Astrocyte (in vitro differentiated cells and primary cell): Measurements from ENCODE around the gene ULK4. TPM values are rescaled to one million over a fixed set of nuclear protein-coding genes. Genes with fewer than 3 reads are reported as not detected.

Experiments
- DNase-seq: peaks from one replicate; pipeline ENCODE4 v3.0.0-alpha.2; 2010; ENCODE audit warnings: low read depth
- FAIRE-seq: peaks from 2 replicates; lab custom pipeline; 2011; peaks lifted over from hg19 to GRCh38; lab: Jason Lieb, UNC
- H2AFZ ChIP-seq: 2 replicates; pipeline ENCODE4 v1.6.0; 2012; ENCODE audit warnings: low read depth, low read length, inconsistent platforms
- H3K27ac ChIP-seq: 2 replicates; pipeline ENCODE4 v1.5.1; 2011; ENCODE audit warnings: low read depth, low read length, inconsistent platforms
- H3K27me3 ChIP-seq: 2 replicates; pipeline ENCODE4 v1.6.0; 2011; ENCODE audit warnings: low read length, inconsistent platforms; ENCODE audit not compliant: insufficient read depth
- H3K36me3 ChIP-seq: 2 replicates; pipeline ENCODE4 v1.5.1; 2011; ENCODE audit warnings: low read length, inconsistent platforms; ENCODE audit not compliant: insufficient read depth
- H3K4me1 ChIP-seq: 2 replicates; pipeline ENCODE4 v1.5.1; 2011; ENCODE audit warnings: low read length, inconsistent platforms; ENCODE audit not compliant: insufficient read depth
- H3K4me2 ChIP-seq: 2 replicates; pipeline ENCODE4 v1.6.0; 2012; ENCODE audit warnings: low read length, inconsistent platforms
- H3K4me3 ChIP-seq: 2 replicates; pipeline ENCODE4 v1.5.1; 2011; ENCODE audit warnings: low read depth, mild to moderate bottlenecking, low read length, inconsistent platforms; ENCODE audit not compliant: insufficient read depth
- H3K79me2 ChIP-seq: 2 replicates; pipeline ENCODE4 v1.6.0; 2012; ENCODE audit warnings: mild to moderate bottlenecking, low read length, inconsistent platforms; ENCODE audit not compliant: insufficient read depth
- H3K9ac ChIP-seq: 2 replicates; pipeline ENCODE4 v1.6.0; 2012; ENCODE audit warnings: mild to moderate bottlenecking, low read length, inconsistent platforms
- H3K9me3 ChIP-seq: 2 replicates; pipeline ENCODE4 v1.5.1; 2012; ENCODE audit warnings: low read depth, mild to moderate bottlenecking, low read length, inconsistent platforms; ENCODE audit not compliant: insufficient read depth
- H4K20me1 ChIP-seq: 2 replicates; pipeline ENCODE4 v1.6.0; 2012; ENCODE audit warnings: low read length, inconsistent platforms; ENCODE audit not compliant: insufficient read depth
- H3K27ac Mint-ChIP-seq: one replicate; pipeline ENCODE4 v1.8.0; 2021; ENCODE audit warnings: mild to moderate bottlenecking, mixed read lengths; ENCODE audit not compliant: unreplicated experiment
- H3K27me3 Mint-ChIP-seq: one replicate; pipeline ENCODE4 v1.8.0; 2021; ENCODE audit warnings: low read depth, mixed read lengths; ENCODE audit not compliant: unreplicated experiment
- H3K36me3 Mint-ChIP-seq: one replicate; pipeline ENCODE4 v1.8.0; 2021; ENCODE audit warnings: low read depth, mixed read lengths; ENCODE audit not compliant: unreplicated experiment
- H3K4me1 Mint-ChIP-seq: one replicate; pipeline ENCODE4 v1.8.0; 2021; ENCODE audit warnings: low read depth, mixed read lengths; ENCODE audit not compliant: unreplicated experiment
- H3K4me3 Mint-ChIP-seq: one replicate; pipeline ENCODE4 v1.8.0; 2021; ENCODE audit warnings: mild to moderate bottlenecking, moderate library complexity, mixed read lengths; ENCODE audit not compliant: unreplicated experiment
- H3K9me3 Mint-ChIP-seq: one replicate; pipeline ENCODE4 v1.8.0; 2021; ENCODE audit warnings: mild to moderate bottlenecking, mixed read lengths; ENCODE audit not compliant: unreplicated experiment
- CTCF ChIP-seq: IDR thresholded peaks from 2 replicates; pipeline ENCODE4 v1.5.1; 2011; ENCODE audit warnings: low read depth, mild to moderate bottlenecking, inconsistent platforms, low read length, moderate library complexity; ENCODE audit not compliant: insufficient read depth
- EZH2 ChIP-seq: IDR thresholded peaks from 2 replicates; pipeline ENCODE4 v1.6.1; 2012; ENCODE audit warnings: mild to moderate bottlenecking, low read length, inconsistent platforms; ENCODE audit not compliant: insufficient read depth
- total RNA-seq: library from RNA; stranded (reverse); gene quantifications from 2 replicates; pipeline ENCODE4 v1.2.1, GENCODE V29; 2021

Gene ULK4
- total RNA-seq, 1 donor from 2014 or later, result 6.6 TPM

- H3K4me1 Mint-ChIP-seq, result peaks cover 11% of the 10 kb centered on the region
- no peak overlapping the region for H3K27ac Mint-ChIP-seq
Measured at GRCh38 chr3:41363830-41364523, 597.9 kb downstream of the ULK4 start.

DNA sequence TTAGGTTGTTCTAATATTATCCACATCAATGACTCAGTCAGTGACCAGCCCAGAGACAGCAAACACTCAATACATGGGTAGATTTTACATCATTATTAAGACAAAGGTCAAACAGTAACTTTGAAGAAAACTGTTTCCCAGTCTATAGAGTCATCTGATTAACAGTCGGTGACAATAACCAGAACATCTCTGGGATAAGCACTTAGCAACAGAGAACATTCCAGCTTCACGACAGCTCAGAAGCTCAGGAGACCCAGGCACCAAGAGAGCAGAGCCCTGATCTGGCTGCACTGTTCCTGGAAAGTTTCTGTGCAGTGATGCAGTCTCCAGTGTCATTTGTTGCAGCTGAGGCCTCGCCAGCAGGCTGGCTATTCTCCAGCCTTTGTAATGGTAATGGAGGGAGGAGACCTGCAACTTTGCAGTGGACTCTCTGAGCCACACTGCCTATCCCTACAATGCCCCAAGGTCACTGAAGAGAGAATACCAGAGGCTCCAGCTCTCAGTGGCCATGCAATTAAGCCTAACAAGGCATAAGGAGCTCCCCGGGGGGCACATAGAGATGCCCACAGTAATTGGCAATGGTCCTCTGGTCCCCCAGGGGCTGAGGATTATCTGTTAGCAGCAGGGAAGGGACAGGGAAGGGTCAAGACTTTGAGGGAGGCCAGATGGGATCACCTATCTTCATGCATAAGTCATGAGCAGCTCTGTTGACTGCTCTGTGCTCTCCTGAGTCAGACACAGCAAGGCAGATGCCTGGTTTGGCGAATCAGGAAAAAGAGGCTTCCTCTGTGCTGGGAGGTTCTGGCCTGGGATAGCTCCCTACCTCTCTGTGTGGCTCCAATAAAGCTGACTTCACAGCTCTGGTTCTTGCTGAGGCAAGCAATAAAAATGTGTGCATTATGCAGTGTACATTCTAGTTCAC, 599.0 kb downstream of the ULK4 start:
- FAIRE-seq (no peak), DNase-seq (no peak)
- H3K27me3 Mint-ChIP-seq, result peaks cover 2% of the 10 kb centered on the region
- peaks cover 11% of the 10 kb centered on the region for H3K4me1 Mint-ChIP-seq
- Histone ChIP-seq H3K79me2 (no peaks in the 10 kb centered on the region), H4K20me1 (no peaks in the 10 kb centered on the region), H3K4me3 (no peak overlapping the region), H3K27me3 (no peaks in the 10 kb centered on the region), H3K36me3 (no peaks in the 10 kb centered on the region), H3K9me3 (no peaks in the 10 kb centered on the region), H3K9ac (no peak overlapping the region), H3K4me2 (no peak overlapping the region), H2AFZ (no peak overlapping the region), H3K4me1 (no peaks in the 10 kb centered on the region), H3K27ac (no peak overlapping the region)
- TF ChIP-seq EZH2 (no peak), CTCF (no peak)
- H3K27ac Mint-ChIP-seq, result no peak overlapping the region
- no peak overlapping the region for H3K4me3 Mint-ChIP-seq
- H3K9me3 Mint-ChIP-seq, result no peaks in the 10 kb centered on the region
- no peaks in the 10 kb centered on the region for H3K36me3 Mint-ChIP-seq

More at GRCh38 chr3:41363830-41364523, 597.9 kb downstream of the ULK4 start:
- Histone ChIP-seq H3K4me2 (no peak overlapping the region), H3K9ac (no peak overlapping the region), H3K79me2 (no peaks in the 10 kb centered on the region), H3K4me3 (no peak overlapping the region), H3K27ac (no peak overlapping the region), H3K4me1 (no peaks in the 10 kb centered on the region), H3K27me3 (no peaks in the 10 kb centered on the region), H3K9me3 (no peaks in the 10 kb centered on the region), H4K20me1 (no peaks in the 10 kb centered on the region), H2AFZ (no peak overlapping the region), H3K36me3 (no peaks in the 10 kb centered on the region)
- no peaks in the 10 kb centered on the region for H3K27me3 Mint-ChIP-seq
- DNase-seq (no peak), FAIRE-seq (no peak)
- no peaks in the 10 kb centered on the region for H3K9me3 Mint-ChIP-seq
- TF ChIP-seq EZH2, result no peak
- TF ChIP-seq CTCF, result no peak
- H3K36me3 Mint-ChIP-seq, result no peaks in the 10 kb centered on the region
- no peak overlapping the region for H3K4me3 Mint-ChIP-seq
